ENCODE results near the gene ABT1. TPM values are rescaled to one million over a fixed set of nuclear protein-coding genes. Genes with fewer than 3 reads are reported as not detected.

Gene ABT1
- total and polyA plus RNA-seq, 2 experiments from 2014 or later: 25.7 to 29.1 TPM

- Histone ChIP-seq H3K9me2 (ENCODE audit: insufficient read depth) (no peaks in the 10 kb centered on the region), H3K27me3 (ENCODE audit: insufficient read depth) (peaks cover 9% of the 10 kb centered on the region), H4K20me1 (replicated peaks; ENCODE audit: insufficient read depth) (no peaks in the 10 kb centered on the region; the same call in 1 of the 2 replicates), H3K36me3 (ENCODE audit: insufficient read depth) (no peaks in the 10 kb centered on the region), H3K4me2 (no peak overlapping the region), H2AFZ (no peak overlapping the region), H3F3A (replicated peaks; ENCODE audit: low read depth) (0 out of 2 replicates have a peak, but pooled peaks cover 5% of the 10 kb centered on the region), H3K27ac (ENCODE audit: low read depth) (no peak overlapping the region), H3K4me1 (ENCODE audit: insufficient read depth) (no peaks in the 10 kb centered on the region), H3K4me3 (no peak overlapping the region), H3K79me2 (replicated peaks; ENCODE audit: insufficient read depth) (no peaks in the 10 kb centered on the region)
- DNase-seq (ENCODE audit: low spot score): no peak
- Mint-ChIP-seq H3K27me3 (ENCODE audit: insufficient read depth, low read depth, poor library complexity) (peaks cover 2% of the 10 kb centered on the region), H3K36me3 (ENCODE audit: low read depth) (peaks cover under 1% of the 10 kb centered on the region; the same call in 1 of the 3 replicates), H3K9me3 (no peaks in the 10 kb centered on the region; the same call in 2 of the 3 replicates), H3K27ac (no peak overlapping the region), H3K4me1 (no peaks in the 10 kb centered on the region), H3K4me3 (no peak overlapping the region)
- TF ChIP-seq ETS1 (IDR thresholded peaks at IDR 0.05): no peak
- no peak for ATAC-seq
These were observed 8.0 kb downstream of the ABT1 start for GRCh38 chr6:26604797-26605196.

- Histone ChIP-seq H3K4me1 (ENCODE audit: insufficient read depth) (no peaks in the 10 kb centered on the region), H4K20me1 (replicated peaks; ENCODE audit: insufficient read depth) (no peaks in the 10 kb centered on the region; the same call in 1 of the 2 replicates), H3K79me2 (replicated peaks; ENCODE audit: insufficient read depth) (no peaks in the 10 kb centered on the region), H3K27ac (ENCODE audit: low read depth) (no peak overlapping the region), H2AFZ (no peak overlapping the region; the same call in 1 of the 2 replicates), H3K4me2 (no peak overlapping the region), H3K27me3 (ENCODE audit: insufficient read depth) (peaks cover 33% of the 10 kb centered on the region), H3K9me2 (ENCODE audit: insufficient read depth) (no peaks in the 10 kb centered on the region), H3K4me3 (no peak overlapping the region), H3F3A (replicated peaks; ENCODE audit: low read depth) (no peaks in the 10 kb centered on the region), H3K36me3 (ENCODE audit: insufficient read depth) (no peaks in the 10 kb centered on the region)
- H3K27me3 Mint-ChIP-seq (ENCODE audit: insufficient read depth, low read depth, poor library complexity): peaks cover 20% of the 10 kb centered on the region
- TF ChIP-seq EZH2phosphoT487 (IDR thresholded peaks at IDR 0.05; ENCODE audit: unreplicated experiment) (no peak), REST (IDR thresholded peaks at IDR 0.05; ENCODE audit: unreplicated experiment) (no peak), CTCF (conservative IDR thresholded peaks at IDR 0.05; ENCODE audit: low read depth in 2 of 2) (peak; percentile 79 to 82)
- no peaks in the 10 kb centered on the region; the same call in 2 of the 3 replicates for H3K9me3 Mint-ChIP-seq
- H3K4me1 Mint-ChIP-seq: no peaks in the 10 kb centered on the region
- no peak overlapping the region for H3K27ac Mint-ChIP-seq
- H3K4me3 Mint-ChIP-seq: peak overlapping the region; percentile 42
- DNase-seq (ENCODE audit: low spot score) (peak; percentile 83), ATAC-seq (peak; percentile 96)
- H3K36me3 Mint-ChIP-seq (ENCODE audit: low read depth): no peaks in the 10 kb centered on the region
These were observed 10.9 kb downstream of the ABT1 start for GRCh38 chr6:26607434-26608230.
